Left ventricle myocardium inferior (tissue), 1 donor: ENCODE measurements around the gene DARS1. TPM values are rescaled to one million over a fixed set of nuclear protein-coding genes. Genes with fewer than 3 reads are reported as not detected.

Experiments used
- DNase-seq: peaks from one replicate; pipeline ENCODE4 v3.0.0-alpha.2; 2020
- H3K27ac ChIP-seq: fragments of 200-600 bp; replicated peaks from 2 replicates; pipeline ENCODE4 v1.8.0; 2021
- H3K27me3 ChIP-seq: fragments of 200-600 bp; 2 replicates; pipeline ENCODE4 v1.8.0; 2021; ENCODE audit warnings: low read depth
- H3K36me3 ChIP-seq: fragments of 200-600 bp; 2 replicates; pipeline ENCODE4 v1.8.0; 2021
- H3K4me1 ChIP-seq: fragments of 200-600 bp; 2 replicates; pipeline ENCODE4 v1.8.0; 2021
- H3K4me3 ChIP-seq: fragments of 200-600 bp; 2 replicates; pipeline ENCODE4 v1.8.0; 2021; ENCODE audit warnings: mild to moderate bottlenecking, moderate library complexity
- H3K9me3 ChIP-seq: fragments of 200-600 bp; replicated peaks from 2 replicates; pipeline ENCODE4 v1.8.0; 2021
- intact Hi-C: fragments of 100-400 bp; cut with micrococcal nuclease; formaldehyde crosslinking; loops from one replicate; pipeline ENCODE4 v1.11.0; 2022
- total RNA-seq: library from RNA; stranded (reverse); fragmentation: NEBNext Ultra II Directional; extraction: Animal tissue kit (Norgen Biotek cat#: 25700); gene quantifications from one replicate; pipeline ENCODE4 v1.2.1, GENCODE V29; 2021
- TF ChIP-seq, protein P1 (sequence below): fragments of 200-600 bp; IDR thresholded peaks from 2 replicates; pipeline ENCODE4 v1.8.0; 2021; ENCODE audit warnings: antibody characterized with exemption, mild to moderate bottlenecking, borderline replicate concordance
- donor health status: DM: no; HTN: yes; CAD: no; lungs with severe emphysema.

Gene DARS1
- total RNA-seq, 1 donor from 2014 or later = 56.3 TPM

GRCh38 chr2:136021406-136021805 lies 36.0 kb upstream of the DARS1 start:
- TF ChIP-seq, protein P1, sequence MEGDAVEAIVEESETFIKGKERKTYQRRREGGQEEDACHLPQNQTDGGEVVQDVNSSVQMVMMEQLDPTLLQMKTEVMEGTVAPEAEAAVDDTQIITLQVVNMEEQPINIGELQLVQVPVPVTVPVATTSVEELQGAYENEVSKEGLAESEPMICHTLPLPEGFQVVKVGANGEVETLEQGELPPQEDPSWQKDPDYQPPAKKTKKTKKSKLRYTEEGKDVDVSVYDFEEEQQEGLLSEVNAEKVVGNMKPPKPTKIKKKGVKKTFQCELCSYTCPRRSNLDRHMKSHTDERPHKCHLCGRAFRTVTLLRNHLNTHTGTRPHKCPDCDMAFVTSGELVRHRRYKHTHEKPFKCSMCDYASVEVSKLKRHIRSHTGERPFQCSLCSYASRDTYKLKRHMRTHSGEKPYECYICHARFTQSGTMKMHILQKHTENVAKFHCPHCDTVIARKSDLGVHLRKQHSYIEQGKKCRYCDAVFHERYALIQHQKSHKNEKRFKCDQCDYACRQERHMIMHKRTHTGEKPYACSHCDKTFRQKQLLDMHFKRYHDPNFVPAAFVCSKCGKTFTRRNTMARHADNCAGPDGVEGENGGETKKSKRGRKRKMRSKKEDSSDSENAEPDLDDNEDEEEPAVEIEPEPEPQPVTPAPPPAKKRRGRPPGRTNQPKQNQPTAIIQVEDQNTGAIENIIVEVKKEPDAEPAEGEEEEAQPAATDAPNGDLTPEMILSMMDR = no peak
- no peak overlapping the region for H3K4me3 ChIP-seq
- peaks cover 25% of the 10 kb centered on the region for H3K4me1 ChIP-seq
- H3K36me3 ChIP-seq = no peaks in the 10 kb centered on the region
- H3K27me3 ChIP-seq = no peaks in the 10 kb centered on the region
- intact Hi-C loops = loop anchor here (10.0 kb wide), 1 partner anchor 93 kb away; the partner anchor contains the start of gene CXCR4
- H3K9me3 ChIP-seq = no peaks in the 10 kb centered on the region
- DNase-seq = no peak
- H3K27ac ChIP-seq = no peak overlapping the region

- no peak overlapping the region for H3K4me3 ChIP-seq
- intact Hi-C loops = loop anchor here (10.0 kb wide), 1 partner anchor 94 kb away; the partner anchor contains the start of gene CXCR4
- no peaks in the 10 kb centered on the region for H3K27me3 ChIP-seq
- H3K27ac ChIP-seq = no peak overlapping the region
- TF ChIP-seq, protein P1 = no peak
- DNase-seq = no peak
- no peaks in the 10 kb centered on the region for H3K9me3 ChIP-seq
- H3K4me1 ChIP-seq = peaks cover 22% of the 10 kb centered on the region
- no peaks in the 10 kb centered on the region for H3K36me3 ChIP-seq
Observed at GRCh38 chr2:136020831-136021230, 35.4 kb upstream of the DARS1 start.

- Histone ChIP-seq H3K27ac (peak overlapping the region; percentile 31), H3K36me3 (no peaks in the 10 kb centered on the region), H3K27me3 (no peaks in the 10 kb centered on the region), H3K4me3 (no peak overlapping the region), H3K9me3 (no peaks in the 10 kb centered on the region), H3K4me1 (peaks cover 16% of the 10 kb centered on the region)
- intact Hi-C loops = loop anchor here (10.0 kb wide), 1 partner anchor 95 kb away; the partner anchor contains the start of gene CXCR4
- TF ChIP-seq, protein P1 = no peak
- no peak for DNase-seq
Observed at GRCh38 chr2:136019825-136020224, 34.4 kb upstream of the DARS1 start.

DNA sequence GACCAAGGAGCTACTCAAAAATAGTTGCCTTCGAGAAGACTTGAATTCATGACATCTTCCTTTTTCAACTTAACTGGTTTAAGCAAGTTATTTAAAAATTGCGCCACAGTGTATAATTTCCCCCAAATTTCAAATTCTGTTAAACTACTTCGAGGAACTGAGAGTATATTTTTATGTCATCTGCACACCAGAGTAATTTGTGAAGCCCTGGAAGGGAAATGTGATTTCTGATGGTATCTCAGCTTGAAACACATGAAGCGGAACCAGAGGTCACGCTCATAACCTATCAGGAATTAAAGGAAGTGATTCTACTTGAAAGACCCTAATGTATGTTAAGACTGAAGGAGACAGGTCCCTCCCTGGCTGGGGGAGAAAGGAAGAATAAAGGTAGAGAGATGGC lies 33.9 kb upstream of the DARS1 start:
- Histone ChIP-seq H3K4me1 (peaks cover 22% of the 10 kb centered on the region), H3K4me3 (no peak overlapping the region)
- intact Hi-C loops = no loop called here

GRCh38 chr2:136017786-136018185 lies 32.4 kb upstream of the DARS1 start:
- Histone ChIP-seq H3K4me3 (no peak overlapping the region), H3K36me3 (no peaks in the 10 kb centered on the region), H3K9me3 (no peaks in the 10 kb centered on the region), H3K27me3 (no peaks in the 10 kb centered on the region), H3K4me1 (peaks cover 37% of the 10 kb centered on the region), H3K27ac (no peak overlapping the region)
- intact Hi-C loops = no loop called here
- TF ChIP-seq, protein P1 = no peak
- no peak for DNase-seq

More for the DNA sequence above, 33.9 kb upstream of the DARS1 start:
- Histone ChIP-seq H3K9me3 (no peaks in the 10 kb centered on the region), H3K27ac (no peak overlapping the region), H3K27me3 (no peaks in the 10 kb centered on the region), H3K36me3 (no peaks in the 10 kb centered on the region)
- TF ChIP-seq, protein P1 = no peak
- DNase-seq = no peak
